ENCODE measurements around the gene SPSB2.
A peak's percentile ranks its signal among the peaks of the same experiment; 100 is the strongest.
"Not testable (repeated sequence)": the region's sequence is repeated elsewhere in the genome, so short reads cannot be mapped to it uniquely, and the experiment has no call there.

SPSB2 gene

DNA sequence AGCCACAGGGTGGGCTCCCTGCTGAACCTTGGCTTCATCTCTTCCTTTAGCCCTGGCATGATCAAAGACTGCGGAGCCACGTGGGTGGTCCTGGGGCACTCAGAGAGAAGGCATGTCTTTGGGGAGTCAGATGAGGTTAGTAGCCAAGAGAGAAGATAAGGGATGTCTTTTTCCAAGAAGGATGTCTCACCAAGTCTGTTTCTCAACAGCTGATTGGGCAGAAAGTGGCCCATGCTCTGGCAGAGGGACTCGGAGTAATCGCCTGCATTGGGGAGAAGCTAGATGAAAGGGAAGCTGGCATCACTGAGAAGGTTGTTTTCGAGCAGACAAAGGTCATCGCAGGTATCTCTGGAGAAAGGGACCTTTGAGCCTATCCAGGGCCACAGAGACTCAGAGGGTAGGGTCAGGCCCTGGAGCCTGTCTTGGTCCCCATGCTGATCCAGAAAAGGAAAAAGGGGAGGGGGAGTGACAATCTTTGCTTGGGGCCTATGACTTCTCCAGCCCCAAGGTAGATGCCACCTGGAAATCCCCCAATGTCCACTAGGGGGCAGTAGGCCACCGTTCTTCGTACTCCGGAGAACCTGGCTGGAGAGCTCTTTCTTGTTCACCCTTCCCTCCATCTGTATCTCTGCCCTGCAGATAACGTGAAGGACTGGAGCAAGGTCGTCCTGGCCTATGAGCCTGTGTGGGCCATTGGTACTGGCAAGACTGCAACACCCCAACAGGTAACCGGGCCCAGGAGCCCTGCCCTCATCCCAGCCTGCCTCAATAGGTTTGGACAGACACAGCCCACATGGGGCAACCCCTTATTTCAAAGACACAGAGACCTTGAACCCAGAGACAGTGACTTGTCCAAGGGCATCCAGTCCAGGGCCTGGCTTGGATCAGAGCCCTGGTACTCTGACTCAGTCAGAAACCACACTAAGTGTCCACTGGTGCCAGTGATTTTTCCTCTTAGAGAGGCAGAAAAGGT is 3.8 kb downstream of the SPSB2 start:
- DNase-seq: peak; percentile 89

DNA sequence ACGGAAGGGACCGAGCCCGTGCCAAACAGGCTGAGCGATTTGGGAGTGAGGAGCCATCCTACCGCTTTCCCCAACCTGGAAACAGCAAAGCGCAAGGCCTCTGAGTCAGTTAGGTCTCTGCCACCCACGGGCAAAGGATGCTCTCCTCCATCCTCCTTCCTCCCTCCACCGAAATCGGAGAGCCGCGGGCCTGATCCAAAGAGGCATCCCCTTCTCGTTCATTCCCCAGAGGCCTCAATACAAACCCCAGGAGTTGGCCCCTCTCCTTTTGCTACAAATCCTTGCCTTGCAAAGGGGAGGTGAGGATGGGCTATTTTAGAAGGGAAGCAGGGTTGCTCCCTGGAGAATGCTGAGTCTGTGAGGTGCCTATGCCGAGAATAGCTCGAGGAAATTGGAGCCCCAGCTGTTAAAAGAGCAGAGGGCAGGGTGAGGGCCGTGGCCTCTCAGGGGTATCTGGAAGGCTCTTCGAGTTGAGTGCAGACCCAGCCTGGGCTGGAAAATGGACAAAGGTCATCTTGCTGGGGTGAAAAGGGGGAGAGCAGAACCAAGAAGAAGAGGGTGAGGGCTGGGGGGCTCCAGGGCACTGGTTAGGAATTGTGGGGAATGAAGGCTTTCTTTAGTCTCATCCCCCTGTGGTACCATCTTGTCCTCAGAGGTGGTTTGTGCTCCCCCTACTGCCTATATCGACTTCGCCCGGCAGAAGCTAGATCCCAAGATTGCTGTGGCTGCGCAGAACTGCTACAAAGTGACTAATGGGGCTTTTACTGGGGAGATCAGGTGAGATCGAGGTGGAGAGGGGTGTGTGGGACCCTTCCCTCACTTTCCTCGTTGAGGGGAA is 4.7 kb downstream of the SPSB2 start:
- peak; percentile 9 for DNase-seq

- peak; percentile 87 for DNase-seq
Observed at GRCh38 chr12:6867413-6868210, 5.5 kb downstream of the SPSB2 start, which contains the start of gene TPI1. Gene TPI1, plus strand, starts transcription at chr12:6867531. Its CDS starts 36 bp downstream, at chr12:6867567.

GRCh38 chr12:6866920-6867412 is 6.1 kb downstream of the SPSB2 start:
- DNase-seq: no peak

DNA sequence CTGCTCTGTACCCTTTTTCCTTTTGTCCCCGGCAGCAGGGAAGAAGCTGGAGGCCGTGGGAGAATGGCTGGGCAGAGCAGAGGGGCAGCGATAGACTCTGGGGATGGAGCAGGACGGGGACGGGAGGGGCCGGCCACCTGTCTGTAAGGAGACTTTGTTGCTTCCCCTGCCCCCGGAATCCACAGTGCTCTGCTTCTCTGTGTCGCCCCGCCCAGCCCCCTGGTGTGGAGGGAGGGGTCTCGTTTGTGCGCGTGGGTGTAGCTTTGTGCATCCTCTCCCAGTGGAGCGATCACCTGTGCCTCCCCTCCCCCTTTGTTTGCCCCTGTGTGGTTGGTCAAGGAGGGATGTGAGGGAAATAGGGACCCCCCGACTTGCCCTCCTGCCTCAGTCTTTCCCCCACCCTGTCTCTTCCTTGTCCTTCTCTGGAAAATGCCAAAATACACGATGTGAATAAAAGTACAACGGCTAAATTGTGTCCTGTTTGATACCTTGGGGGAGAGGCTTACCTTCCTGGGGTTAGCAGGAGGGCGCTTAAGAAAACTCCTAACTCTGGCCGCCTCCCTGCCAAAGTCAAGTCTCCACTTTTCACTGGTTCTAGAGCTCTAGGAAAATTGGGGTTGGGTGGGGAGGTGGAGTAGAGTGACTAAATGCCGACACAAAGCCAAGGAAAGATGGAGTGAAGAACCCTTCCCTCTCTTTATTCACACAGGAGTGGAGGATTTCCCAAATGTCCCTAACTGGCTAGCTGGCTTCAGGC is 6.8 kb downstream of the SPSB2 start:
- DNase-seq: no peak

- DNase-seq: not testable (repeated sequence)
Observed at GRCh38 chr12:6865307-6865706, 7.8 kb downstream of the SPSB2 start.

- DNase-seq: no peak
Observed at GRCh38 chr12:6863586-6864321, 9.3 kb downstream of the SPSB2 start.

DNA sequence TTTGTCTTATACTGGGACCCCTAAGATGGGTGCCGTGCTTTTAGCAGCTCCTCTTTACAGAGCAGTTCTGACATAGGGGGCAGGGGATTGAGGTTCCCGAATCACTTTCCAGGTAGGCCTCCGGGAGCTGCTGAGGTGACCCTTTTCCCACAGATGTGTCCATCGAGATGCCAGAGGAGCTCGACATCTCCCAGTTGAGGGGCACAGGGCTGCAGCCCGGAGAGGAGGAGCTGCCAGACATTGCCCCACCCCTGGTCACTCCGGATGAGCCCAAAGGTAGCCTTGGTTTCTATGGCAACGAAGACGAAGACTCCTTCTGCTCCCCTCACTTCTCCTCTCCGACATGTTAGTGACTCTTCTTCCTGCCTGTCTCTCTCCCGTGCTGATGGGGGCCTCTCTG is 10.1 kb downstream of the SPSB2 start:
- no peak for DNase-seq

- no peak for DNase-seq
Observed at GRCh38 chr12:6861391-6861790, 11.7 kb downstream of the SPSB2 start.

DNA sequence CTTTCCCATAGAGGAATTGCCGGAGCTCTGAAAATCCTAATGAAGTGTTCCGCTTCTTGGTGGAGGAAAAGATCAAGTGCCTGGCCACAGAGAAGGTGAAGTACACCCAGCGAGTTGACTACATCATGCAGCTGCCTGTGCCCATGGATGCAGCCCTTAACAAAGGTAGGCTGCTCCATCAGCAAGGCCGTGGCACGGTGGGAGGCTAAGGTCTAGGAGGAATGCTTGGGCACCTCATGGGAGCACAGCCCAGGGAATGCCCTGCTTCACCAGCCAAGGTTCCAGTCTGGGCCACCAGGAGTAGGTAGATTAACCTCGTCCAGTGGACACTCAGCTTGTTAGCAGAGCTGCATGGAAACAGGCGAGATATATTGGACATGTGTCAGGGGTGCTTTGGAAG is 12.2 kb downstream of the SPSB2 start:
- no peak for DNase-seq

DNA sequence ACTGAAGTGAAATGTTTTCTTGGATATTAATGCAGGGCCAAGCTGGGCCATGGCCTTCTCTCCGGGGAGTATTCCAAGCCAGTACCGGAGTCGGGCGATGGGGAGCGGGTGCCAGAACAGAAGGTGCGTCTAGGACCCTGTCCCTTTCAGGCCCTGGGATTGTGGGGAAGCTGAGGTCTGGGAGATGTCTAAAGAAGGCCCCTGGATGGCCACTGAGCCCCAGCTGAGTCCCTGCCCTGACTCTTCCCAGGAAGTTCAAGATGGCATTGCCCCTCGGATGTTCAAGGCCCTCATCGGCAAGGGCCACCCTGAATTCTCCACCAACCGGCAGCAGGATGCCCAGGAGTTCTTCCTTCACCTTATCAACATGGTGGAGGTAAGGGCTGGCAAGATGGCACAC is 13.0 kb downstream of the SPSB2 start:
- no peak for DNase-seq

- DNase-seq: no peak
Observed at GRCh38 chr12:6858799-6859198, 14.3 kb downstream of the SPSB2 start.

DNA sequence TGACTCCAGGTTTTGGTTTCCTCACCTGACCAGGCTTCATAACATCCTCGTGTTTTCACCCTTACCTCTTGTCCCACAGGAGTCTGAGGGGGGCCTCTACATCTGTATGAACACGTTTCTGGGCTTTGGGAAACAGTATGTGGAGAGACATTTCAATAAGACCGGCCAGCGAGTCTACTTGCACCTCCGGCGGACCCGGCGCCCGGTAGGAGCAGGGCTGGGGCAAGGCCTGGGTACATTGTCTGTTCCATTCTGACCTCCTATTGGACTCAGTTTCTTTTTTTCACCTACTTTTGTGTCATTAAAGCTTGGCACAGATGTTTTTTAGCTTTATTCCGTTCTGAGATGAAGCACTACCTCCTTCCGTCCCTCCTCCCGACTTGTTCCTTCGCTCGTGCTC is 17.8 kb downstream of the SPSB2 start:
- DNase-seq: no peak

- DNase-seq: no peak
Observed at GRCh38 chr12:6854036-6854435, 19.1 kb downstream of the SPSB2 start.

GRCh38 chr12:6853626-6854025 is 19.5 kb downstream of the SPSB2 start:
- DNase-seq: no peak

GRCh38 chr12:6852651-6853354 is 20.3 kb downstream of the SPSB2 start:
- peak; percentile 73 for DNase-seq

GRCh38 chr12:6851921-6852650 is 21.0 kb downstream of the SPSB2 start, which contains the start of gene USP5:
Gene USP5, plus strand, starts transcription at chr12:6852150. Its CDS starts 30 bp downstream, at chr12:6852180.
- DNase-seq: peak; percentile 99

DNA sequence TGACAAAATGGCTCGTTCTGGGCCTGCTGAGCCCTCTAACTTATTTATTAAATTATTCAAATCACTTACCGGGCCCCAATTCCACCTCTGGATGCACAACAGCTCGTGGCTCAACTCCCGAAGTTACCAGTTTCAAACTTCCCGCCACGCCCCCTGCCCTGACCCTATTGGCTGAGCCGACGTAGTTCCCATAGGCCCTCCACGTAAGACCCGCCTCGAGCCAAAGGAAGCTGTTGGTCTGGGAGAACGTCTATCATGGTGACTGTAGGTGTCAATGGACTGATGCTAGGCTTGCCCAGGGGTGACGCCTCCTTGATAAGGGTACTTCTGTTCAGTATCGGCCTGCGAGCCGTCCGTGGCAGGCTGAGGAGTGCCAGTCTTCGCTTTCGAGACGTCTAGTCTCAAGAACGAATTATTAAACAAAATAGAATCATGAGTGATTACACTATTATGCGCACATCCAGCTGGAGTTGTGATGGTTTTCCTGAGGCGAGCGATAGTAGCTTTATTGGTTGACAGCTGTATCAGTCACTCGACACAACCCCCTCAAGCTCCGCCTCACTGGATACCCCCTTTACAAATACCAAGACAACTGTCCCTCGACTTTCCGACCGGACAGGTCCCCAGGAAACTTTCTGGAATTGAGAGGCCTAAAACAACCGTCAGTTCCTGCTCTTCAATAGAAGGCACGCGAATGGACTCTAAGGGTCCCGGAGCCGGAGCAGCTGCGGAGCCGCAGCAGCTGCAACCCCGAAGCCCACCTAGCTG is 21.8 kb downstream of the SPSB2 start, which contains the start of gene CDCA3:
Gene CDCA3 (minus strand): TSS at position 134 of the 768 bp plus-strand sequence. CDS start 334 bp downstream, outside the sequence.
- peak; percentile 97 for DNase-seq

- DNase-seq: no peak
Observed at GRCh38 chr12:6850796-6851152, 22.3 kb downstream of the SPSB2 start.
